ENCODE data around the gene KCP. TPM values are rescaled to one million over a fixed set of nuclear protein-coding genes. Genes with fewer than 3 reads are reported as not detected.

The KCP gene
- total RNA-seq, 4 donors from 2014 or later = 0.18 to 3.5 TPM; not detected in 2

- intact Hi-C loops (cut with DNase I; ENCODE audit: low total_unique reads) = no loop called here
- no peak for DNase-seq
- no peaks in the 10 kb centered on the region for H3K9me3 ChIP-seq
- TF ChIP-seq POLR2A (IDR thresholded peaks at IDR 0.05) (no peak), CTCF (IDR thresholded peaks at IDR 0.05) (no peak)
- H3K4me3 ChIP-seq = no peak overlapping the region
- H3K36me3 ChIP-seq = no peaks in the 10 kb centered on the region
- H3K27me3 ChIP-seq = no peaks in the 10 kb centered on the region
- no peaks in the 10 kb centered on the region for H3K4me1 ChIP-seq
- no peak overlapping the region for H3K27ac ChIP-seq
These were observed 9.6 kb upstream of the KCP start for GRCh38 chr7:128919881-128920799.

GRCh38 chr7:128919241-128919640, 8.7 kb upstream of the KCP start:
- no peak overlapping the region for H3K4me3 ChIP-seq
- no peak for TF ChIP-seq CTCF (IDR thresholded peaks at IDR 0.05)
- no peak for TF ChIP-seq POLR2A (IDR thresholded peaks at IDR 0.05)
- no peak overlapping the region for H3K27ac ChIP-seq
- H3K36me3 ChIP-seq = no peaks in the 10 kb centered on the region
- no peaks in the 10 kb centered on the region for H3K27me3 ChIP-seq
- intact Hi-C loops (cut with DNase I; ENCODE audit: low total_unique reads) = no loop called here
- H3K4me1 ChIP-seq = no peaks in the 10 kb centered on the region
- H3K9me3 ChIP-seq = no peaks in the 10 kb centered on the region
- no peak for DNase-seq

GRCh38 chr7:128918016-128918665, 7.6 kb upstream of the KCP start:
- no peak for TF ChIP-seq CTCF (IDR thresholded peaks at IDR 0.05)
- no peak for TF ChIP-seq POLR2A (IDR thresholded peaks at IDR 0.05)
- Histone ChIP-seq H3K36me3 (no peaks in the 10 kb centered on the region), H3K27me3 (no peaks in the 10 kb centered on the region), H3K4me3 (no peak overlapping the region), H3K27ac (no peak overlapping the region), H3K9me3 (no peaks in the 10 kb centered on the region), H3K4me1 (no peaks in the 10 kb centered on the region)
- intact Hi-C loops (cut with DNase I; ENCODE audit: low total_unique reads) = no loop called here
- DNase-seq = no peak

GRCh38 chr7:128917122-128917521, 6.6 kb upstream of the KCP start:
- H3K9me3 ChIP-seq = no peaks in the 10 kb centered on the region
- H3K36me3 ChIP-seq = no peaks in the 10 kb centered on the region
- TF ChIP-seq POLR2A (IDR thresholded peaks at IDR 0.05) (no peak), CTCF (IDR thresholded peaks at IDR 0.05) (no peak)
- H3K27me3 ChIP-seq = no peaks in the 10 kb centered on the region
- intact Hi-C loops (cut with DNase I; ENCODE audit: low total_unique reads) = no loop called here
- no peaks in the 10 kb centered on the region for H3K4me1 ChIP-seq
- no peak for DNase-seq
- H3K27ac ChIP-seq = no peak overlapping the region
- no peak overlapping the region for H3K4me3 ChIP-seq

- DNase-seq = no peak
- TF ChIP-seq CTCF (IDR thresholded peaks at IDR 0.05) = no peak
- no peak for TF ChIP-seq POLR2A (IDR thresholded peaks at IDR 0.05)
- Histone ChIP-seq H3K27ac (no peak overlapping the region), H3K4me3 (no peak overlapping the region), H3K27me3 (no peaks in the 10 kb centered on the region), H3K4me1 (no peaks in the 10 kb centered on the region), H3K9me3 (no peaks in the 10 kb centered on the region), H3K36me3 (no peaks in the 10 kb centered on the region)
- intact Hi-C loops (cut with DNase I; ENCODE audit: low total_unique reads) = no loop called here
These were observed 6.1 kb upstream of the KCP start for GRCh38 chr7:128916643-128916915.

All from uterus (tissue), 4 donors.